ENCODE measurements around the gene DTNBP1. TPM values are rescaled to one million over a fixed set of nuclear protein-coding genes. Genes with fewer than 3 reads are reported as not detected.

Gene DTNBP1
- total RNA-seq, 1 donor from 2014 or later: 20.8 TPM

- DNase-seq: no peak
Observed at GRCh38 chr6:15502446-15503345, 160.1 kb downstream of the DTNBP1 start.

GRCh38 chr6:15501826-15502445 lies 160.9 kb downstream of the DTNBP1 start:
- DNase-seq (peak; percentile 78), ATAC-seq (ENCODE audit: poor library complexity) (peak; percentile 6)
- intact Hi-C loops (cut with DNase I): loop anchor here (5.0 kb wide), 1 partner anchor 120 kb away; no protein-coding TSS in a partner anchor

More at GRCh38 chr6:15502446-15503345, 160.1 kb downstream of the DTNBP1 start:
- intact Hi-C loops (cut with DNase I): loop anchor here (5.0 kb wide), 1 partner anchor 120 kb away; no protein-coding TSS in a partner anchor
- no peak for ATAC-seq (ENCODE audit: poor library complexity)

- no peak for ATAC-seq (ENCODE audit: poor library complexity)
- no peak for DNase-seq
Observed at GRCh38 chr6:15500901-15501825, 161.7 kb downstream of the DTNBP1 start.

GRCh38 chr6:15500078-15500740 lies 162.6 kb downstream of the DTNBP1 start:
- no peak for DNase-seq
- no peak for ATAC-seq (ENCODE audit: poor library complexity)
- intact Hi-C loops (cut with DNase I): loop anchor here (5.0 kb wide), 1 partner anchor 122 kb away; no protein-coding TSS in a partner anchor

More at GRCh38 chr6:15500901-15501825, 161.7 kb downstream of the DTNBP1 start:
- intact Hi-C loops (cut with DNase I): loop anchor here (5.0 kb wide), 1 partner anchor 121 kb away; no protein-coding TSS in a partner anchor

- no peak for DNase-seq
- no peak for ATAC-seq (ENCODE audit: poor library complexity)
- intact Hi-C loops (cut with DNase I): no loop called here
Observed at GRCh38 chr6:15499591-15499990, 163.2 kb downstream of the DTNBP1 start.

- intact Hi-C loops (cut with DNase I): no loop called here
- no peak for ATAC-seq (ENCODE audit: poor library complexity)
- no peak for DNase-seq
Observed at GRCh38 chr6:15499125-15499524, 163.7 kb downstream of the DTNBP1 start.

- intact Hi-C loops (cut with DNase I): no loop called here
- ATAC-seq (ENCODE audit: poor library complexity) (no peak), DNase-seq (no peak)
Observed at GRCh38 chr6:15498640-15499039, 164.2 kb downstream of the DTNBP1 start.

GRCh38 chr6:15496345-15497131 lies 166.3 kb downstream of the DTNBP1 start:
- DNase-seq (no peak), ATAC-seq (ENCODE audit: poor library complexity) (no peak)
- intact Hi-C loops (cut with DNase I): no loop called here

- peak; percentile 82 for DNase-seq
- ATAC-seq (ENCODE audit: poor library complexity): peak; percentile 92
- intact Hi-C loops (cut with DNase I): no loop called here
Observed at GRCh38 chr6:15495375-15495901, 167.4 kb downstream of the DTNBP1 start.

- ATAC-seq (ENCODE audit: poor library complexity) (no peak), DNase-seq (no peak)
- intact Hi-C loops (cut with DNase I): no loop called here
Observed at GRCh38 chr6:15493437-15494168, 169.2 kb downstream of the DTNBP1 start.

GRCh38 chr6:15491986-15492269 lies 170.9 kb downstream of the DTNBP1 start:
- intact Hi-C loops (cut with DNase I): no loop called here
- no peak for ATAC-seq (ENCODE audit: poor library complexity)

GRCh38 chr6:15491255-15491985 lies 171.4 kb downstream of the DTNBP1 start:
- intact Hi-C loops (cut with DNase I): no loop called here
- DNase-seq (peak; percentile 81), ATAC-seq (ENCODE audit: poor library complexity) (peak; percentile 77)

More at GRCh38 chr6:15491986-15492269, 170.9 kb downstream of the DTNBP1 start:
- DNase-seq: no peak

- DNase-seq: no peak
- ATAC-seq (ENCODE audit: poor library complexity): no peak
- intact Hi-C loops (cut with DNase I): no loop called here
Observed at GRCh38 chr6:15490242-15491100, 172.4 kb downstream of the DTNBP1 start.

GRCh38 chr6:15489261-15489962 lies 173.4 kb downstream of the DTNBP1 start:
- DNase-seq (no peak), ATAC-seq (ENCODE audit: poor library complexity) (no peak)
- intact Hi-C loops (cut with DNase I): no loop called here

GRCh38 chr6:15487262-15487661 lies 175.6 kb downstream of the DTNBP1 start:
- DNase-seq: no peak
- intact Hi-C loops (cut with DNase I): no loop called here

More at GRCh38 chr6:15487262-15487661, 175.6 kb downstream of the DTNBP1 start:
- no peak for ATAC-seq (ENCODE audit: poor library complexity)
